Activated CD4-positive, alpha-beta T cell treated with anti-CD3 and anti-CD28 coated beads for 48 hours (primary cell): Measurements from ENCODE around the gene HES7.
"Not testable (repeated sequence)": the region's sequence is repeated elsewhere in the genome, so short reads cannot be mapped to it uniquely, and the experiment has no call there.

ENCODE experiments used
- DNase-seq: peaks from one replicate; pipeline ENCODE4 v3.0.0-alpha.2; 2020

Gene HES7

GRCh38 chr17:8091033-8091687 is 32.7 kb downstream of the HES7 start:
- no peak for DNase-seq

- DNase-seq, result no peak
Observed at GRCh38 chr17:8089728-8090127, 34.2 kb downstream of the HES7 start.

- DNase-seq, result no peak
Observed at GRCh38 chr17:8087952-8088230, 36.0 kb downstream of the HES7 start.

GRCh38 chr17:8087075-8087951 is 36.6 kb downstream of the HES7 start, which contains the start of gene ALOX12B:
TSS of gene ALOX12B (minus strand) at chr17:8087716. CDS start at chr17:8087442, 274 bp downstream.
- DNase-seq, result no peak

- no peak for DNase-seq
Observed at GRCh38 chr17:8084250-8084649, 39.7 kb downstream of the HES7 start.

GRCh38 chr17:8082292-8082691 is 41.6 kb downstream of the HES7 start:
- no peak for DNase-seq

- no peak for DNase-seq
Observed at GRCh38 chr17:8081876-8082275, 42.0 kb downstream of the HES7 start.

- no peak for DNase-seq
Observed at GRCh38 chr17:8080799-8081219, 43.1 kb downstream of the HES7 start.

GRCh38 chr17:8080208-8080798 is 43.6 kb downstream of the HES7 start:
- DNase-seq, result no peak

- peak; percentile 87 for DNase-seq
Observed at GRCh38 chr17:8079291-8080207, 44.4 kb downstream of the HES7 start.

GRCh38 chr17:8077939-8078338 is 46.0 kb downstream of the HES7 start:
- not testable (repeated sequence) for DNase-seq

GRCh38 chr17:8076502-8077266 is 47.2 kb downstream of the HES7 start:
- DNase-seq, result no peak

GRCh38 chr17:8075574-8076342 is 48.1 kb downstream of the HES7 start:
- DNase-seq, result no peak

- DNase-seq, result no peak
Observed at GRCh38 chr17:8075081-8075480, 48.8 kb downstream of the HES7 start.

- no peak for DNase-seq
Observed at GRCh38 chr17:8074554-8074953, 49.4 kb downstream of the HES7 start.

- peak; percentile 91 for DNase-seq
Observed at GRCh38 chr17:8073627-8074484, 50.0 kb downstream of the HES7 start.

- peak; percentile 46 for DNase-seq
Observed at GRCh38 chr17:8072729-8073461, 51.0 kb downstream of the HES7 start.

- DNase-seq, result no peak
Observed at GRCh38 chr17:8072341-8072728, 51.6 kb downstream of the HES7 start.

- no peak for DNase-seq
Observed at GRCh38 chr17:8071496-8071895, 52.4 kb downstream of the HES7 start.
